Measurements from ENCODE around the gene BTBD9.
A peak's percentile ranks its signal among the peaks of the same experiment; 100 is the strongest.

BTBD9 gene

DNA sequence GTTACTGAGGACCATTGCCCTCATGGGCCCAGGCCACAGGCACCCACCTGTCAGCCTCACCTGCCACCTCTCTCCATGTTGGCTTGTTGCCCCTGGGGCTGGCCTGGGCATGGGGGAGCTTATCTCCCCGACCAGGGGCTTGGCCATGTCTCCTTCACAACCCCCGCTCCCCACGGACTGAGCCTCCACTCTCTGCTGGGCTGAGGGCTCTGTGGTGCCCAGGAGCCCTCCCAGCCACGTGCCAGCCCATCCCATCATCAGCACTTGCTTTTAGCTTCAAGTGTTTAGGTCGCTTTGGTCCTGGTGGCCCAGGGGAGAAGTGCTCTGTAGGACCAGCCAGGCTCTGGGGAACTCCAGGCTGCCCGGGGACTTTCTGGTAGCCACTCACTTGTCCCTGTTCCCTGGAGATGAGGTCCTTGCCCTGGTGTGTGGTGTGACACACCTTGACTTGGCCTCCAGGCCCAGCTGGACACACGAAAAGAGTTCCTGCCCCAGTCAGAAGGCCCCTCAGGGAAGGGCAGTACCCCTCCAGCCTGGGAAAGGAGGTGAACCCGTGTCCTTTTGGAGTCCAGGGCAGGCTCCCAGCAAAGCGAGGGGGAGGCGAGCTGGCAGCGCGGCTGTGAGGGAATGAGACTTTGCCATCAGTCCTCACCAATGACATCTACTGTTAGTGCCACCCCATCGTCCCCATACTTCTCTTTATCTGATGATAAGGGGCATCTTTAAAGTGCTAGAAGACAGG lies 467.6 kb downstream of the BTBD9 start:
- no peak overlapping the region for H3K4me2 ChIP-seq (ENCODE audit: low read length)
- H3K9ac ChIP-seq (ENCODE audit: low read length): no peak overlapping the region
- H3K18ac ChIP-seq (ENCODE audit: low read length): no peak overlapping the region
- no peak overlapping the region for H3K4me3 ChIP-seq (ENCODE audit: low read length)
- H4K5ac ChIP-seq (ENCODE audit: low read length): no peak overlapping the region
- H3K4ac ChIP-seq (ENCODE audit: low read depth, low read length): no peak overlapping the region
- no peak overlapping the region for H3K23ac ChIP-seq (ENCODE audit: low read length)
- H3K36me3 ChIP-seq (ENCODE audit: control insufficient read depth, insufficient read depth, low read length): no peaks in the 10 kb centered on the region
- H3K4me1 ChIP-seq (ENCODE audit: control insufficient read depth, low read depth, low read length): peaks cover 8% of the 10 kb centered on the region
- H2AK5ac ChIP-seq (ENCODE audit: low read length): no peak overlapping the region
- H4K8ac ChIP-seq (ENCODE audit: low read depth, low read length): no peak overlapping the region
- H3K27ac ChIP-seq (ENCODE audit: low read depth, low read length): no peak overlapping the region
- no peak for DNase-seq
- no peak overlapping the region for H2BK120ac ChIP-seq (ENCODE audit: low read depth, low read length)
- H3K79me1 ChIP-seq (ENCODE audit: low read length): no peaks in the 10 kb centered on the region
- H3K79me2 ChIP-seq (ENCODE audit: control insufficient read depth, insufficient read depth, low read length): no peaks in the 10 kb centered on the region
- H2BK15ac ChIP-seq (replicated peaks; ENCODE audit: low read depth): no peak overlapping the region
- H2BK5ac ChIP-seq (ENCODE audit: low read length): no peak overlapping the region
- no peak overlapping the region for H3K56ac ChIP-seq (ENCODE audit: low read length)
- H3K27me3 ChIP-seq (ENCODE audit: insufficient read depth, low read length, poor library complexity): no peaks in the 10 kb centered on the region
- no CpG with 5 or more reads among the region's 13 CpGs for WGBS (ENCODE audit: extremely low coverage, insufficient coverage, low lambda C conversion rate)

- no peak overlapping the region for H4K5ac ChIP-seq (ENCODE audit: low read length)
- H2AK5ac ChIP-seq (ENCODE audit: low read length): no peak overlapping the region
- no peak overlapping the region for H3K4me2 ChIP-seq (ENCODE audit: low read length)
- H4K8ac ChIP-seq (ENCODE audit: low read depth, low read length): no peak overlapping the region
- no peak overlapping the region for H3K9ac ChIP-seq (ENCODE audit: low read length)
- H2BK5ac ChIP-seq (ENCODE audit: low read length): no peak overlapping the region
- peaks cover 2% of the 10 kb centered on the region for H3K4me1 ChIP-seq (ENCODE audit: control insufficient read depth, low read depth, low read length)
- no peaks in the 10 kb centered on the region for H3K27me3 ChIP-seq (ENCODE audit: insufficient read depth, low read length, poor library complexity)
- no peak overlapping the region for H3K27ac ChIP-seq (ENCODE audit: low read depth, low read length)
- H3K36me3 ChIP-seq (ENCODE audit: control insufficient read depth, insufficient read depth, low read length): no peaks in the 10 kb centered on the region
- no peak for DNase-seq
- no peak overlapping the region for H3K23ac ChIP-seq (ENCODE audit: low read length)
- no peak overlapping the region for H3K4ac ChIP-seq (ENCODE audit: low read depth, low read length)
- H3K4me3 ChIP-seq (ENCODE audit: low read length): no peak overlapping the region
- H3K79me1 ChIP-seq (ENCODE audit: low read length): no peaks in the 10 kb centered on the region
- WGBS (ENCODE audit: extremely low coverage, insufficient coverage, low lambda C conversion rate): no CpG with 5 or more reads among the region's 14 CpGs
- no peaks in the 10 kb centered on the region for H3K79me2 ChIP-seq (ENCODE audit: control insufficient read depth, insufficient read depth, low read length)
- peak overlapping the region; percentile 15 for H3K56ac ChIP-seq (ENCODE audit: low read length)
- H2BK120ac ChIP-seq (ENCODE audit: low read depth, low read length): no peak overlapping the region
- no peak overlapping the region for H3K18ac ChIP-seq (ENCODE audit: low read length)
- no peak overlapping the region for H2BK15ac ChIP-seq (replicated peaks; ENCODE audit: low read depth)
Observed at GRCh38 chr6:38170666-38171355, 468.9 kb downstream of the BTBD9 start.

GRCh38 chr6:38169977-38170526 lies 469.7 kb downstream of the BTBD9 start:
- H2BK5ac ChIP-seq (ENCODE audit: low read length): no peak overlapping the region
- no peak overlapping the region for H3K4me2 ChIP-seq (ENCODE audit: low read length)
- no CpG with 5 or more reads among the region's 19 CpGs for WGBS (ENCODE audit: extremely low coverage, insufficient coverage, low lambda C conversion rate)
- no peak overlapping the region for H4K5ac ChIP-seq (ENCODE audit: low read length)
- H2AK5ac ChIP-seq (ENCODE audit: low read length): no peak overlapping the region
- H3K56ac ChIP-seq (ENCODE audit: low read length): no peak overlapping the region
- no peaks in the 10 kb centered on the region for H3K36me3 ChIP-seq (ENCODE audit: control insufficient read depth, insufficient read depth, low read length)
- H2BK120ac ChIP-seq (ENCODE audit: low read depth, low read length): no peak overlapping the region
- no peak overlapping the region for H3K27ac ChIP-seq (ENCODE audit: low read depth, low read length)
- no peak overlapping the region for H3K4me3 ChIP-seq (ENCODE audit: low read length)
- no peaks in the 10 kb centered on the region for H3K79me1 ChIP-seq (ENCODE audit: low read length)
- H3K18ac ChIP-seq (ENCODE audit: low read length): no peak overlapping the region
- H4K8ac ChIP-seq (ENCODE audit: low read depth, low read length): no peak overlapping the region
- H3K23ac ChIP-seq (ENCODE audit: low read length): no peak overlapping the region
- no peaks in the 10 kb centered on the region for H3K79me2 ChIP-seq (ENCODE audit: control insufficient read depth, insufficient read depth, low read length)
- H3K27me3 ChIP-seq (ENCODE audit: insufficient read depth, low read length, poor library complexity): no peaks in the 10 kb centered on the region
- DNase-seq: peak; percentile 55
- H2BK15ac ChIP-seq (replicated peaks; ENCODE audit: low read depth): no peak overlapping the region
- H3K9ac ChIP-seq (ENCODE audit: low read length): no peak overlapping the region
- H3K4ac ChIP-seq (ENCODE audit: low read depth, low read length): no peak overlapping the region
- peaks cover 2% of the 10 kb centered on the region for H3K4me1 ChIP-seq (ENCODE audit: control insufficient read depth, low read depth, low read length)

DNA sequence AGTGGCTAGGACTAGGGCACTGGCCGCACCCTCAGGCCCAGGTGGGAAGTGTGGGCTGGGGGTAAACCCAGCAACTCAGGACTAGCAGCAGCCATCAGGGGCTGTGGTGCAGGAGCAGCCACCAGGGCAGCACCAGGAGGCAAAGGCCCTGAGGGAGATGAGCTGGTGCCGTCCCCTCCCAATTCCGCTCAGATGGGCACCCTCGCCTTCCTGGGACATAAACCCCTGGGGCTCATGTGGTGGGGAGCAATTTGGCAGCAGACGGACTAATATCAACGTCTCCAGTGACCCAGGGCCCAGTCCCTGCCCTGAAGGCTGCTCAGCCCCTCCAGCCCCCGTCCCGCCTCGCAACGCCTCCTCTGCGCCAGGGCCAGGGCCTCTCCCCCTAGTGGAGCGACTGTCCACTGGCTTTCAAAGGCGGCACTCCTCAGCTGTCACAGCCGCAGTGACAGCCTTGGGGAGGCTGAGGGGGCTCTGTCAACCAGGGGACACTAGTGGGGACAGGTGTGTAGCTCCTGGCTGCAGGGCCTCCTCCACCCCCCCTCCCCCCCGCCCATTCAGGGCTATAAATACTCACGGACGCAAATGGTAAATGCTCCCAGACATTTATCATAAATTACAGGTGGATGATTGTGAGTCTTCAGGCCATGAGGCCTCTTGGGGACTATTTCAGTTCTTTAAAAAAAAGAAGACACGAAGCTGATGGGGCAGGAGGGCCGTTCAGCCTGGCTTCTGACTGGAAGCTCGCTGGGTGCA lies 470.3 kb downstream of the BTBD9 start:
- no peak overlapping the region for H2BK5ac ChIP-seq (ENCODE audit: low read length)
- no peaks in the 10 kb centered on the region for H3K27me3 ChIP-seq (ENCODE audit: insufficient read depth, low read length, poor library complexity)
- WGBS (ENCODE audit: extremely low coverage, insufficient coverage, low lambda C conversion rate): no CpG with 5 or more reads among the region's 20 CpGs
- no peak overlapping the region for H2BK15ac ChIP-seq (replicated peaks; ENCODE audit: low read depth)
- no peak overlapping the region for H4K8ac ChIP-seq (ENCODE audit: low read depth, low read length)
- H3K4me3 ChIP-seq (ENCODE audit: low read length): no peak overlapping the region
- H3K4me1 ChIP-seq (ENCODE audit: control insufficient read depth, low read depth, low read length): peaks cover 2% of the 10 kb centered on the region
- H3K79me1 ChIP-seq (ENCODE audit: low read length): no peaks in the 10 kb centered on the region
- DNase-seq: peak; percentile 41
- H3K9ac ChIP-seq (ENCODE audit: low read length): no peak overlapping the region
- no peak overlapping the region for H3K27ac ChIP-seq (ENCODE audit: low read depth, low read length)
- H3K4me2 ChIP-seq (ENCODE audit: low read length): no peak overlapping the region
- H3K36me3 ChIP-seq (ENCODE audit: control insufficient read depth, insufficient read depth, low read length): no peaks in the 10 kb centered on the region
- H2AK5ac ChIP-seq (ENCODE audit: low read length): no peak overlapping the region
- no peak overlapping the region for H4K5ac ChIP-seq (ENCODE audit: low read length)
- H3K18ac ChIP-seq (ENCODE audit: low read length): no peak overlapping the region
- no peak overlapping the region for H2BK120ac ChIP-seq (ENCODE audit: low read depth, low read length)
- H3K56ac ChIP-seq (ENCODE audit: low read length): peak overlapping the region; percentile 42
- H3K4ac ChIP-seq (ENCODE audit: low read depth, low read length): no peak overlapping the region
- no peak overlapping the region for H3K23ac ChIP-seq (ENCODE audit: low read length)
- H3K79me2 ChIP-seq (ENCODE audit: control insufficient read depth, insufficient read depth, low read length): no peaks in the 10 kb centered on the region

GRCh38 chr6:38168699-38169098 lies 471.0 kb downstream of the BTBD9 start:
- Histone ChIP-seq H3K27ac (ENCODE audit: low read depth, low read length) (no peak overlapping the region), H3K79me1 (ENCODE audit: low read length) (no peaks in the 10 kb centered on the region), H3K23ac (ENCODE audit: low read length) (no peak overlapping the region), H3K4me2 (ENCODE audit: low read length) (no peak overlapping the region), H3K4ac (ENCODE audit: low read depth, low read length) (no peak overlapping the region), H3K4me3 (ENCODE audit: low read length) (no peak overlapping the region), H3K36me3 (ENCODE audit: control insufficient read depth, insufficient read depth, low read length) (no peaks in the 10 kb centered on the region), H3K56ac (ENCODE audit: low read length) (peak overlapping the region; percentile 42), H2BK5ac (ENCODE audit: low read length) (no peak overlapping the region), H3K79me2 (ENCODE audit: control insufficient read depth, insufficient read depth, low read length) (no peaks in the 10 kb centered on the region), H3K27me3 (ENCODE audit: insufficient read depth, low read length, poor library complexity) (no peaks in the 10 kb centered on the region), H3K4me1 (ENCODE audit: control insufficient read depth, low read depth, low read length) (peaks cover 2% of the 10 kb centered on the region), H4K5ac (ENCODE audit: low read length) (no peak overlapping the region), H4K8ac (ENCODE audit: low read depth, low read length) (no peak overlapping the region), H3K18ac (ENCODE audit: low read length) (no peak overlapping the region), H2BK120ac (ENCODE audit: low read depth, low read length) (no peak overlapping the region), H2AK5ac (ENCODE audit: low read length) (no peak overlapping the region), H3K9ac (ENCODE audit: low read length) (no peak overlapping the region), H2BK15ac (replicated peaks; ENCODE audit: low read depth) (no peak overlapping the region)
- DNase-seq: no peak
- no CpG with 5 or more reads among the region's 8 CpGs for WGBS (ENCODE audit: extremely low coverage, insufficient coverage, low lambda C conversion rate)
